Activated CD4-positive, alpha-beta T cell treated with anti-CD3 and anti-CD28 coated beads, Interleukin-2, amount 10 ng/mL, durations not matched to agents 24 days and 14 days (primary cell): Measurements from ENCODE around the gene XPC. TPM values are rescaled to one million over a fixed set of nuclear protein-coding genes. Genes with fewer than 3 reads are reported as not detected.

Experiments used
- DNase-seq: peaks from one replicate; pipeline ENCODE4 v3.0.0; 2022
- H3K27ac Mint-ChIP-seq: one replicate; pipeline ENCODE4 v1.8.0; 2022; ENCODE audit warnings: mild to moderate bottlenecking, mixed read lengths
- H3K27me3 Mint-ChIP-seq: one replicate; pipeline ENCODE4 v1.8.0; 2022; ENCODE audit warnings: mixed read lengths
- H3K36me3 Mint-ChIP-seq: one replicate; pipeline ENCODE4 v1.8.0; 2022; ENCODE audit warnings: low read depth, mild to moderate bottlenecking, mixed read lengths
- H3K4me1 Mint-ChIP-seq: one replicate; pipeline ENCODE4 v1.8.0; 2021; ENCODE audit warnings: mixed read lengths
- H3K4me3 Mint-ChIP-seq: one replicate; pipeline ENCODE4 v1.8.0; 2022; ENCODE audit warnings: mild to moderate bottlenecking, moderate library complexity, mixed read lengths
- H3K9me3 Mint-ChIP-seq: one replicate; pipeline ENCODE4 v1.8.0; 2021; ENCODE audit warnings: mixed read lengths
- intact Hi-C: fragments of 100-400 bp; cut with micrococcal nuclease; formaldehyde crosslinking; loops from one replicate; pipeline ENCODE4 v1.15.1; 2023
- total RNA-seq: library from RNA; stranded (reverse); gene quantifications from 2 replicates; pipeline ENCODE4 v1.2.3, GENCODE V29; 2022

XPC gene
- total RNA-seq, 1 donor from 2014 or later: 29.7 TPM

GRCh38 chr3:14201940-14202684 is 23.7 kb upstream of the XPC start:
- no peaks in the 10 kb centered on the region for H3K27me3 Mint-ChIP-seq
- peaks cover 26% of the 10 kb centered on the region for H3K36me3 Mint-ChIP-seq
- H3K4me1 Mint-ChIP-seq: peaks cover 3% of the 10 kb centered on the region
- DNase-seq: no peak
- no peak overlapping the region for H3K4me3 Mint-ChIP-seq
- intact Hi-C loops: no loop called here
- peak overlapping the region; percentile 15 for H3K27ac Mint-ChIP-seq
- H3K9me3 Mint-ChIP-seq: no peaks in the 10 kb centered on the region

- H3K36me3 Mint-ChIP-seq: peaks cover 30% of the 10 kb centered on the region
- intact Hi-C loops: no loop called here
- no peaks in the 10 kb centered on the region for H3K9me3 Mint-ChIP-seq
- H3K4me3 Mint-ChIP-seq: no peak overlapping the region
- H3K27ac Mint-ChIP-seq: no peak overlapping the region
- peaks cover 3% of the 10 kb centered on the region for H3K4me1 Mint-ChIP-seq
- H3K27me3 Mint-ChIP-seq: no peaks in the 10 kb centered on the region
- no peak for DNase-seq
These were observed 22.4 kb upstream of the XPC start for GRCh38 chr3:14200841-14201240.

GRCh38 chr3:14200276-14200675 is 21.9 kb upstream of the XPC start:
- Mint-ChIP-seq H3K27ac (no peak overlapping the region), H3K4me3 (no peak overlapping the region), H3K36me3 (peaks cover 30% of the 10 kb centered on the region), H3K4me1 (peaks cover 3% of the 10 kb centered on the region), H3K9me3 (no peaks in the 10 kb centered on the region), H3K27me3 (no peaks in the 10 kb centered on the region)
- DNase-seq: no peak
- intact Hi-C loops: no loop called here

DNA sequence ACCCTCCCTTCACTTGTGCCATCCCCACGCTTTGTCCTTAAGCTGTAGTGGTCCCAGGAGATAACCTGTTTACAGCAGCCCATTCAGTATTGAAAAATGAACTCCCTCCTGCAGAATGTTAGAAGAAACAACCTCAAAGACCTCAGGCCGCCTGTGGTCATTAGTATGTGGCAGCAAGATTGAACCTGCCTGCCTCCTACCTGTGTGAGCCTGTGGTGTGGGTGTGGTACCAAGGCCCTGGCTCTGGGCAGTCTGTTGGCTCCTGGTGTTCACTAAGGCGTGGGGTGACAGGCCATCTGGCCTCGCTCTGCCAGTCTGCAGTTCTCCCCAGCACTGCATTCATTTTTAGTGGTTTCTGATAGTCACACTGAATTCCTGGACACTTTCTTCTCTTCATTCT is 21.2 kb upstream of the XPC start:
- intact Hi-C loops: no loop called here
- H3K36me3 Mint-ChIP-seq: peaks cover 30% of the 10 kb centered on the region

GRCh38 chr3:14194865-14195264 is 16.5 kb upstream of the XPC start:
- Mint-ChIP-seq H3K36me3 (peaks cover 41% of the 10 kb centered on the region), H3K27me3 (no peaks in the 10 kb centered on the region)

More for the DNA sequence above, 21.2 kb upstream of the XPC start:
- no peak overlapping the region for H3K4me3 Mint-ChIP-seq
- no peak for DNase-seq
- H3K27ac Mint-ChIP-seq: no peak overlapping the region
- H3K4me1 Mint-ChIP-seq: peaks cover 5% of the 10 kb centered on the region
- no peaks in the 10 kb centered on the region for H3K27me3 Mint-ChIP-seq
- no peaks in the 10 kb centered on the region for H3K9me3 Mint-ChIP-seq

GRCh38 chr3:14188041-14188754 is 9.8 kb upstream of the XPC start:
- H3K9me3 Mint-ChIP-seq: no peaks in the 10 kb centered on the region
- intact Hi-C loops: no loop called here
- H3K36me3 Mint-ChIP-seq: peaks cover 47% of the 10 kb centered on the region
- no peak overlapping the region for H3K4me3 Mint-ChIP-seq
- H3K4me1 Mint-ChIP-seq: peaks cover 33% of the 10 kb centered on the region
- H3K27ac Mint-ChIP-seq: peak overlapping the region; percentile 6
- H3K27me3 Mint-ChIP-seq: no peaks in the 10 kb centered on the region
- DNase-seq: no peak

More at GRCh38 chr3:14194865-14195264, 16.5 kb upstream of the XPC start:
- Mint-ChIP-seq H3K4me3 (no peak overlapping the region), H3K27ac (no peak overlapping the region), H3K9me3 (no peaks in the 10 kb centered on the region), H3K4me1 (peaks cover 24% of the 10 kb centered on the region)
- intact Hi-C loops: no loop called here
- DNase-seq: no peak

- Mint-ChIP-seq H3K27me3 (no peaks in the 10 kb centered on the region), H3K27ac (no peak overlapping the region), H3K4me1 (peaks cover 34% of the 10 kb centered on the region), H3K4me3 (no peak overlapping the region), H3K9me3 (no peaks in the 10 kb centered on the region), H3K36me3 (peaks cover 58% of the 10 kb centered on the region)
- intact Hi-C loops: no loop called here
- no peak for DNase-seq
These were observed 8.6 kb upstream of the XPC start for GRCh38 chr3:14186854-14187458.

DNA sequence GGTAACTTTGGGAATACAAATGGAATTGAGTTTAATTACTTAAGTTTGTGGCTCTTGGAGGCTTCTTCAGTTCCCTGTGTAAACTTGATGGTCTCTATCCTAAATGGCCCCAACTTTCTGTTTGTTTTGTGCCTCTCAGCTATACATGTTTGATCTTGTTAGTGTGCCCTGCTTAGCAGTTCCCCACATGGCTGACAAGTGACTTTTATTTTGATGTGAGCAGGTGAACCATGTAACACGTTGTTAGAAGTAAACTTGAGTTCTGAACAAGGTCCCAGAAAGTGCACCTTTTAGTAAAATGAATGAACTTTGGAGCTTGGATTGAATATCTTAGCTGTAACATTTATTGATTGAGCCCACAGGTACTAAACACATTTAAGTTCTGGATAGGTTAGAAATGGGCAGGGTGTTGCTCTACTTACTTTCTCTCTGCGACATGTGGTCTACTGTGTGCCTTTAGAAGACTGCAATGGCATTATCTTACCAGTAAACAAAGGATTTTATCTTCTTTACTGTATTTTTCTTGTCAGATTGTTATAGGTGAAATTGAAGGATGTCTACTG is 4.7 kb upstream of the XPC start:
- no peak overlapping the region for H3K27ac Mint-ChIP-seq
- peaks cover 37% of the 10 kb centered on the region for H3K4me1 Mint-ChIP-seq
- peaks cover 42% of the 10 kb centered on the region for H3K36me3 Mint-ChIP-seq
- intact Hi-C loops: no loop called here
- no peak for DNase-seq
- no peak overlapping the region for H3K4me3 Mint-ChIP-seq
- H3K27me3 Mint-ChIP-seq: no peaks in the 10 kb centered on the region
- H3K9me3 Mint-ChIP-seq: no peaks in the 10 kb centered on the region

- intact Hi-C loops: no loop called here
- no peak for DNase-seq
- Mint-ChIP-seq H3K9me3 (no peaks in the 10 kb centered on the region), H3K4me1 (peaks cover 46% of the 10 kb centered on the region), H3K36me3 (peaks cover 35% of the 10 kb centered on the region), H3K4me3 (no peak overlapping the region), H3K27me3 (no peaks in the 10 kb centered on the region), H3K27ac (no peak overlapping the region)
These were observed 2.9 kb upstream of the XPC start for GRCh38 chr3:14181253-14181652.

DNA sequence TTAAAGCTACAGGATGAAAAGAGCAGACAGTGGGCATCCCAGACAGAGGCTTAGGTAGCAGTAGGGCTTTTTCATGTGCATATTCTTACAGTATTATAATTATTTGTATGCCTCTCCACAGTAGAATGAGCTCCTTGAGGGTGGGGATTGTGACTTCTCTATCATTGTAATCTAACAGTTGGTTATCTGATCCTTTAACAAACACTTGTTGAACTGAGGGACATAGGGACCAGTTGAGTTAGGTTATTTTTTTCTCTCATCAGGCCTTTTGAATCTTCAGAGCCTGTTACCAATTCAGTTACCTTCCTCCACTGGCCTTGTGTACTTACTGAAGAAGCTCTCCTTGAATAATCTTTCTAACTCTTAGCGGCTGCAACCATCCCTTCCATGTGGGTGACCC is 1.4 kb upstream of the XPC start:
- intact Hi-C loops: loop anchor here (2.0 to 10.0 kb wide), 4 partner anchors 225 to 1695 kb away; partner anchors contain the start of genes SLC6A6 and TSEN2
- Mint-ChIP-seq H3K27ac (peak overlapping the region; percentile 99), H3K36me3 (peaks cover 32% of the 10 kb centered on the region), H3K9me3 (no peaks in the 10 kb centered on the region), H3K4me3 (peak overlapping the region; percentile 87), H3K27me3 (no peaks in the 10 kb centered on the region), H3K4me1 (peaks cover 58% of the 10 kb centered on the region)
- no peak for DNase-seq

DNA sequence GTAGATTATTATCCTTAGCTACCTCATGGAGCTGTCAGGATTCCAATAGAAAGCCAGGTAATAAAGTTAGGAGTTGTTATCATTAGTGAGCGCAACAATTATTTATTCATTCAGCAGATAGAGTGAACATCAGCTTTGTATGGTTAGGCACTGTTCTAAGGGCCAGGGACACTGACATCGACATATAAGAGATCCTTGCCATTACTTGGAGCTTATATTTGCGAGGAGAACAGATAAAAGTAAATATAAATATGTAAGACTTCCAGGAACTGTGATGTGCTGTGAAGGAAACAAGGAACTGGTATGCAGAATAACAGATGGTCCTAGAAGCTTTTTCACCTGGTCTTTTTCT is 689 bp upstream of the XPC start:
- Mint-ChIP-seq H3K27ac (peak overlapping the region; percentile 99), H3K36me3 (peaks cover 31% of the 10 kb centered on the region), H3K27me3 (no peaks in the 10 kb centered on the region), H3K4me3 (peak overlapping the region; percentile 87), H3K9me3 (no peaks in the 10 kb centered on the region), H3K4me1 (peaks cover 62% of the 10 kb centered on the region)
- DNase-seq: peak; percentile 63
- intact Hi-C loops: loop anchor here (2.0 to 10.0 kb wide), 4 partner anchors 226 to 1694 kb away; partner anchors contain the start of genes SLC6A6 and TSEN2

DNA sequence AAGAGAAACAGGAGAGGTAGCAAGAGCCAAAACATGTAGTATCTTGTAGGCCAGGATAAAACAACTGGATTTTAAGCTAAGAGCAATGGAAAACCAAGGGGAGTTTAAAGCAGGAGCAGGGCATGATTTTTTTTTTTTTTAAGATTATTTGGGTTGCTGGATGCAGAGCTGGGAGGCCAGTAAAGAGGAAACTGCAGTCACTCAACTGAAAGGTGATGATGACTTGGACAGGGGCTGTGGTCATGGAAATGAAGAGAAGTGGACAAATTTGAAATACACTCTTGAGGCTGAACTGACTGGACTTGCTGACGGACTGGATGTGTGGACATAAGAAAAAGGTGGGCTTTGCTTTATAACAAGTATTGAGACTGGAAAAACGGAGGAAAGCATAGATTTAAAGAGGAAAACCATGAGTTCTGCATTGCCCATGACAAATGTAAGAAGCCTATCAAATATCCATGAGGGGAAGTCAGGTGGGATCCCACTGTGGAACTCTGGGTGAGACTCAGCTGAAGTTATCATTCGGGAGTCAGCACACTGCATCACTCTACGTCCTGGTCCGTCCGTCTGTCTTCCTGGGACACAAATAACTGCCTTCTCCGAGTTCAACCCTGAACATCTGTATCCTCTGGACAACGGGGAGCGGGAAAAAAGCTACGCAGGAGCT is 688 bp downstream of the XPC start:
- Mint-ChIP-seq H3K4me1 (peaks cover 63% of the 10 kb centered on the region), H3K9me3 (no peaks in the 10 kb centered on the region), H3K4me3 (peak overlapping the region; percentile 87), H3K27ac (peak overlapping the region; percentile 99), H3K27me3 (no peaks in the 10 kb centered on the region), H3K36me3 (peaks cover 27% of the 10 kb centered on the region)
- no peak for DNase-seq
- intact Hi-C loops: loop anchor here (1.0 to 10.0 kb wide), 9 partner anchors 33 to 1693 kb away; partner anchors contain the start of genes CCDC174, CHCHD4, SLC6A6 and TSEN2

GRCh38 chr3:14175383-14176037 is 2.9 kb downstream of the XPC start:
- DNase-seq: peak; percentile 94
- intact Hi-C loops: loop anchor here (2.0 to 10.0 kb wide), 4 partner anchors 229 to 1691 kb away; partner anchors contain the start of genes RBSN, SLC6A6 and TSEN2
- Mint-ChIP-seq H3K4me1 (peaks cover 57% of the 10 kb centered on the region), H3K27ac (peak overlapping the region; percentile 22), H3K4me3 (peak overlapping the region; percentile 67), H3K9me3 (no peaks in the 10 kb centered on the region), H3K27me3 (no peaks in the 10 kb centered on the region), H3K36me3 (peaks cover 34% of the 10 kb centered on the region)
